HEK293 (cell line): ENCODE measurements around the gene FADS6.

Source experiments
- CTCF ChIA-PET: fragments of 350-600 bp; formaldehyde crosslinking; extraction: SDS; loops from one replicate; lab custom pipeline; 2021; ENCODE audit warnings: antibody characterized with exemption; lab: Yijun Ruan, JAX
- POLR2A ChIA-PET: fragments of 300-600 bp; formaldehyde crosslinking; extraction: SDS; loops from one replicate; lab custom pipeline; 2020; ENCODE audit warnings: antibody characterized with exemption, inconsistent platforms; lab: Yijun Ruan, JAX
- H3K27ac ChIP-seq: fragments of 200-500 bp; sonication (Bioruptor generic); 2 replicates; pipeline ENCODE4 v1.5.1; 2014; ENCODE audit warnings: low read depth, low read length, control low read depth, inconsistent platforms; ENCODE audit errors: extremely low read depth
- H3K36me3 ChIP-seq, 2 experiments: fragments of 200-500 bp in 1 of 2; sonication (Bioruptor generic) in 1 of 2; 1 replicate in 1 of 2; 2 replicates in 1 of 2; pipeline ENCODE4 v1.5.1; 2014 to 2017; ENCODE audit warnings: inconsistent platforms in 2 of 2, low read length in 2 of 2; ENCODE audit not compliant: control insufficient read depth in 2 of 2, insufficient read depth in 1 of 2
- H3K4me1 ChIP-seq: fragments of 200-500 bp; sonication (Bioruptor generic); 2 replicates; pipeline ENCODE4 v1.5.1; 2014; ENCODE audit warnings: mild to moderate bottlenecking, low read length, inconsistent platforms; ENCODE audit not compliant: control insufficient read depth, insufficient read depth
- H3K4me3 ChIP-seq: 2 replicates; pipeline ENCODE4 v1.5.1; 2011; ENCODE audit warnings: low read depth, mild to moderate bottlenecking, control low read depth, low read length, moderate library complexity
- H3K9me3 ChIP-seq: fragments of 200-500 bp; sonication (Bioruptor generic); 2 replicates; pipeline ENCODE4 v1.5.1; 2014; ENCODE audit warnings: low read depth, low read length, inconsistent platforms; ENCODE audit not compliant: control insufficient read depth, insufficient read depth
- GLIS2 ChIP-seq: fragments of 450-650 bp; formaldehyde crosslinking; IDR thresholded peaks from 2 replicates; pipeline ENCODE4 v1.5.1; 2016; ENCODE audit warnings: missing biosample characterization, missing genetic modification characterization
- MEIS1 ChIP-seq: sonication (generic); formaldehyde crosslinking; IDR thresholded peaks from 2 replicates; pipeline ENCODE4 v1.8.1; 2022; ENCODE audit warnings: missing genetic modification reagents, mild to moderate bottlenecking, borderline replicate concordance
- SALL2 ChIP-seq: fragments of 450-650 bp; formaldehyde crosslinking; IDR thresholded peaks from 2 replicates; pipeline ENCODE4 v1.5.0; 2017; ENCODE audit warnings: missing biosample characterization, mild to moderate bottlenecking, missing genetic modification characterization, borderline replicate concordance
- ZFP3 ChIP-seq: fragments of 450-650 bp; formaldehyde crosslinking; IDR thresholded peaks from 2 replicates; pipeline ENCODE4 v1.5.1; 2016; ENCODE audit warnings: low read depth, missing biosample characterization, missing genetic modification characterization
- ZFP41 ChIP-seq: fragments of 450-650 bp; formaldehyde crosslinking; IDR thresholded peaks from 2 replicates; pipeline ENCODE4 v1.5.1; 2016; ENCODE audit warnings: missing biosample characterization, missing genetic modification characterization, borderline replicate concordance
- ZIC2 ChIP-seq: fragments of 450-650 bp; formaldehyde crosslinking; IDR thresholded peaks from 2 replicates; pipeline ENCODE4 v1.5.1; 2016; ENCODE audit warnings: missing biosample characterization, missing genetic modification characterization
- ZNF114 ChIP-seq: fragments of 450-650 bp; formaldehyde crosslinking; IDR thresholded peaks from 2 replicates; pipeline ENCODE4 v1.5.0; 2017; ENCODE audit warnings: missing biosample characterization, missing genetic modification characterization
- ZNF184 ChIP-seq: fragments of 450-650 bp; IDR thresholded peaks from 2 replicates; pipeline ENCODE4 v1.5.1; 2018; ENCODE audit warnings: missing biosample characterization, mild to moderate bottlenecking, missing genetic modification characterization
- ZNF311 ChIP-seq: fragments of 450-650 bp; formaldehyde crosslinking; IDR thresholded peaks from 2 replicates; pipeline ENCODE4 v1.5.1; 2017; ENCODE audit warnings: missing biosample characterization, missing genetic modification characterization, borderline replicate concordance
- ZNF324 ChIP-seq: fragments of 450-650 bp; formaldehyde crosslinking; IDR thresholded peaks from 2 replicates; pipeline ENCODE4 v1.5.1; 2016; ENCODE audit warnings: missing biosample characterization, missing genetic modification characterization
- ZNF510 ChIP-seq: fragments of 450-650 bp; formaldehyde crosslinking; IDR thresholded peaks from 2 replicates; pipeline ENCODE4 v1.5.1; 2018; ENCODE audit warnings: mild to moderate bottlenecking, missing genetic modification characterization, missing biosample characterization; ENCODE audit not compliant: insufficient replicate concordance
- ZNF521 ChIP-seq: fragments of 450-650 bp; formaldehyde crosslinking; IDR thresholded peaks from 2 replicates; pipeline ENCODE4 v1.5.1; 2017; ENCODE audit warnings: missing biosample characterization, mild to moderate bottlenecking, missing genetic modification characterization
- ZNF600 ChIP-seq: fragments of 450-650 bp; formaldehyde crosslinking; IDR thresholded peaks from 2 replicates; pipeline ENCODE4 v1.5.1; 2016; ENCODE audit warnings: missing biosample characterization, missing genetic modification characterization
- ZNF791 ChIP-seq: fragments of 450-650 bp; formaldehyde crosslinking; IDR thresholded peaks from 2 replicates; pipeline ENCODE4 v1.5.1; 2016; ENCODE audit warnings: missing biosample characterization, missing genetic modification characterization
- ZNF843 ChIP-seq: fragments of 450-650 bp; formaldehyde crosslinking; IDR thresholded peaks from 2 replicates; pipeline ENCODE4 v1.5.1; 2016; ENCODE audit warnings: missing biosample characterization, missing genetic modification characterization
- TF ChIP-seq, protein P1 (sequence below): fragments of 450-650 bp; formaldehyde crosslinking; IDR thresholded peaks from 2 replicates; pipeline ENCODE4 v1.5.1; 2016; ENCODE audit warnings: missing biosample characterization, missing genetic modification characterization
- TF ChIP-seq, protein P2 (sequence below): fragments of 450-650 bp; formaldehyde crosslinking; IDR thresholded peaks from 2 replicates; pipeline ENCODE4 v1.5.1; 2016; ENCODE audit warnings: missing biosample characterization, missing genetic modification characterization
- TF ChIP-seq, protein P3 (sequence below): fragments of 450-650 bp; formaldehyde crosslinking; IDR thresholded peaks from 2 replicates; pipeline ENCODE4 v1.5.1; 2016; ENCODE audit warnings: missing biosample characterization, missing genetic modification characterization, low read depth
- TF ChIP-seq, protein P4 (sequence below): fragments of 450-650 bp; formaldehyde crosslinking; IDR thresholded peaks from 2 replicates; pipeline ENCODE4 v1.5.1; 2016; ENCODE audit warnings: missing biosample characterization, missing genetic modification characterization
- TF ChIP-seq, protein P5 (sequence below): fragments of 450-650 bp; formaldehyde crosslinking; IDR thresholded peaks from 2 replicates; pipeline ENCODE4 v1.5.1; 2017; ENCODE audit warnings: missing biosample characterization, missing genetic modification characterization

FADS6 gene

DNA sequence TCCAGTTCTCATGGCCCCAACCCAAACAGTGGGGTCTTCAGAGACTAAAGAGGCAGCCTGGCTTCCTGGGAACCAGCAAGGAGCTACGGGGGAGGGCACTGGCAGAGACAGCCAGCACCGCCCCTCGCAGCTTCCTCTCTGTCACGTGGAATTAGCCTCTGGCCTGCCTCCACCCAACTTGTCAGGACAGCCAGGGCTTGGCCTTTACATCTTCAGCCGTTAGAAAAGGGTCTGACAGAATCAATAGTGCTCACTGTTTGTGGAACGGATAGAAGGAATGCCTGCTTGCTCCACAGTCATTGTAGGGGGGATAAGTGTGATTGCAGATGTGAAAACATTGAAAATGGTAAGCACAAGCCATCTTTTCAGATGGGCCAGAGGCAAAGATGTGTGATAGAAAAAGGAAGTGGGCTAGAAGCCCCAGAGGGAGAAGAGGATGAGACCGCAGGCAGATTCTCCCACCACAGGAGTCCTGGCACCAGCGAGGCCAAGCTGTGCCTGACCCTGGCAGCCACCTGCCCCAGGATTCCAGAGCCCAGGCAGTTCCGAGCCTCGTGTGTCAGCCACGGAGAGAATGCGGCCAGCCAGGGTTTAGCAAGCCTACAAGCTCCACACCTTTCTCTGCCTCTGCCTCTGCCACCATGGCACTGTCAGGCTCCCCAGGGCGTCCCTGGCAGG lies 52.3 kb downstream of the FADS6 start:
- Histone ChIP-seq H3K36me3 (peaks cover 0 to 13% of the 10 kb centered on the region in 2 experiments; a peak in 1 of 3 replicates), H3K4me3 (no peak overlapping the region), H3K27ac (no peak overlapping the region), H3K4me1 (0 out of 2 replicates have a peak, but pooled peaks cover 3% of the 10 kb centered on the region), H3K9me3 (no peaks in the 10 kb centered on the region)
- POLR2A ChIA-PET: interaction anchor here (1.0 to 2.0 kb wide), 2 partner anchors 11 to 32 kb away, joined by 3 to 9 read pairs; partner anchors contain the start of gene FDXR
- TF ChIP-seq, protein P1, sequence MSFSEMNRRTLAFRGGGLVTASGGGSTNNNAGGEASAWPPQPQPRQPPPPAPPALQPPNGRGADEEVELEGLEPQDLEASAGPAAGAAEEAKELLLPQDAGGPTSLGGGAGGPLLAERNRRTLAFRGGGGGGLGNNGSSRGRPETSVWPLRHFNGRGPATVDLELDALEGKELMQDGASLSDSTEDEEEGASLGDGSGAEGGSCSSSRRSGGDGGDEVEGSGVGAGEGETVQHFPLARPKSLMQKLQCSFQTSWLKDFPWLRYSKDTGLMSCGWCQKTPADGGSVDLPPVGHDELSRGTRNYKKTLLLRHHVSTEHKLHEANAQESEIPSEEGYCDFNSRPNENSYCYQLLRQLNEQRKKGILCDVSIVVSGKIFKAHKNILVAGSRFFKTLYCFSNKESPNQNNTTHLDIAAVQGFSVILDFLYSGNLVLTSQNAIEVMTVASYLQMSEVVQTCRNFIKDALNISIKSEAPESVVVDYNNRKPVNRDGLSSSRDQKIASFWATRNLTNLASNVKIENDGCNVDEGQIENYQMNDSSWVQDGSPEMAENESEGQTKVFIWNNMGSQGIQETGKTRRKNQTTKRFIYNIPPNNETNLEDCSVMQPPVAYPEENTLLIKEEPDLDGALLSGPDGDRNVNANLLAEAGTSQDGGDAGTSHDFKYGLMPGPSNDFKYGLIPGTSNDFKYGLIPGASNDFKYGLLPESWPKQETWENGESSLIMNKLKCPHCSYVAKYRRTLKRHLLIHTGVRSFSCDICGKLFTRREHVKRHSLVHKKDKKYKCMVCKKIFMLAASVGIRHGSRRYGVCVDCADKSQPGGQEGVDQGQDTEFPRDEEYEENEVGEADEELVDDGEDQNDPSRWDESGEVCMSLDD: no peak
- TF ChIP-seq, protein P2, sequence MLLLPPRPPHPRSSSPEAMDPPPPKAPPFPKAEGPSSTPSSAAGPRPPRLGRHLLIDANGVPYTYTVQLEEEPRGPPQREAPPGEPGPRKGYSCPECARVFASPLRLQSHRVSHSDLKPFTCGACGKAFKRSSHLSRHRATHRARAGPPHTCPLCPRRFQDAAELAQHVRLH (tag by site-specific recombination): no peak
- TF ChIP-seq ZFP3 (tag by site-specific recombination) (no peak), SALL2 (tag by site-specific recombination) (no peak), ZNF521 (tag by site-specific recombination) (no peak), ZNF311 (no peak), ZNF114 (tag by site-specific recombination) (no peak), ZFP41 (no peak), ZNF324 (tag by site-specific recombination) (no peak)
- TF ChIP-seq, protein P3, sequence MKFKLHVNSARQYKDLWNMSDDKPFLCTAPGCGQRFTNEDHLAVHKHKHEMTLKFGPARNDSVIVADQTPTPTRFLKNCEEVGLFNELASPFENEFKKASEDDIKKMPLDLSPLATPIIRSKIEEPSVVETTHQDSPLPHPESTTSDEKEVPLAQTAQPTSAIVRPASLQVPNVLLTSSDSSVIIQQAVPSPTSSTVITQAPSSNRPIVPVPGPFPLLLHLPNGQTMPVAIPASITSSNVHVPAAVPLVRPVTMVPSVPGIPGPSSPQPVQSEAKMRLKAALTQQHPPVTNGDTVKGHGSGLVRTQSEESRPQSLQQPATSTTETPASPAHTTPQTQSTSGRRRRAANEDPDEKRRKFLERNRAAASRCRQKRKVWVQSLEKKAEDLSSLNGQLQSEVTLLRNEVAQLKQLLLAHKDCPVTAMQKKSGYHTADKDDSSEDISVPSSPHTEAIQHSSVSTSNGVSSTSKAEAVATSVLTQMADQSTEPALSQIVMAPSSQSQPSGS (tag by site-specific recombination): no peak
- TF ChIP-seq, protein P4, sequence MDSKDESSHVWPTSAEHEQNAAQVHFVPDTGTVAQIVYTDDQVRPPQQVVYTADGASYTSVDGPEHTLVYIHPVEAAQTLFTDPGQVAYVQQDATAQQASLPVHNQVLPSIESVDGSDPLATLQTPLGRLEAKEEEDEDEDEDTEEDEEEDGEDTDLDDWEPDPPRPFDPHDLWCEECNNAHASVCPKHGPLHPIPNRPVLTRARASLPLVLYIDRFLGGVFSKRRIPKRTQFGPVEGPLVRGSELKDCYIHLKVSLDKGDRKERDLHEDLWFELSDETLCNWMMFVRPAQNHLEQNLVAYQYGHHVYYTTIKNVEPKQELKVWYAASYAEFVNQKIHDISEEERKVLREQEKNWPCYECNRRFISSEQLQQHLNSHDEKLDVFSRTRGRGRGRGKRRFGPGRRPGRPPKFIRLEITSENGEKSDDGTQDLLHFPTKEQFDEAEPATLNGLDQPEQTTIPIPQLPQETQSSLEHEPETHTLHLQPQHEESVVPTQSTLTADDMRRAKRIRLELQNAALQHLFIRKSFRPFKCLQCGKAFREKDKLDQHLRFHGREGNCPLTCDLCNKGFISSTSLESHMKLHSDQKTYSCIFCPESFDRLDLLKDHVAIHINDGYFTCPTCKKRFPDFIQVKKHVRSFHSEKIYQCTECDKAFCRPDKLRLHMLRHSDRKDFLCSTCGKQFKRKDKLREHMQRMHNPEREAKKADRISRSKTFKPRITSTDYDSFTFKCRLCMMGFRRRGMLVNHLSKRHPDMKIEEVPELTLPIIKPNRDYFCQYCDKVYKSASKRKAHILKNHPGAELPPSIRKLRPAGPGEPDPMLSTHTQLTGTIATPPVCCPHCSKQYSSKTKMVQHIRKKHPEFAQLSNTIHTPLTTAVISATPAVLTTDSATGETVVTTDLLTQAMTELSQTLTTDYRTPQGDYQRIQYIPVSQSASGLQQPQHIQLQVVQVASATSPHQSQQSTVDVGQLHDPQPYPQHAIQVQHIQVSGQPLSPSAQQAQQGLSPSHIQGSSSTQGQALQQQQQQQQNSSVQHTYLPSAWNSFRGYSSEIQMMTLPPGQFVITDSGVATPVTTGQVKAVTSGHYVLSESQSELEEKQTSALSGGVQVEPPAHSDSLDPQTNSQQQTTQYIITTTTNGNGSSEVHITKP: no peak
- CTCF ChIA-PET: interaction anchor here (0.6 to 19.0 kb wide), 3 partner anchors 22 to 285 kb away, joined by 3 to 239 read pairs (median 9); partner anchors contain the start of gene GRIN2C

DNA sequence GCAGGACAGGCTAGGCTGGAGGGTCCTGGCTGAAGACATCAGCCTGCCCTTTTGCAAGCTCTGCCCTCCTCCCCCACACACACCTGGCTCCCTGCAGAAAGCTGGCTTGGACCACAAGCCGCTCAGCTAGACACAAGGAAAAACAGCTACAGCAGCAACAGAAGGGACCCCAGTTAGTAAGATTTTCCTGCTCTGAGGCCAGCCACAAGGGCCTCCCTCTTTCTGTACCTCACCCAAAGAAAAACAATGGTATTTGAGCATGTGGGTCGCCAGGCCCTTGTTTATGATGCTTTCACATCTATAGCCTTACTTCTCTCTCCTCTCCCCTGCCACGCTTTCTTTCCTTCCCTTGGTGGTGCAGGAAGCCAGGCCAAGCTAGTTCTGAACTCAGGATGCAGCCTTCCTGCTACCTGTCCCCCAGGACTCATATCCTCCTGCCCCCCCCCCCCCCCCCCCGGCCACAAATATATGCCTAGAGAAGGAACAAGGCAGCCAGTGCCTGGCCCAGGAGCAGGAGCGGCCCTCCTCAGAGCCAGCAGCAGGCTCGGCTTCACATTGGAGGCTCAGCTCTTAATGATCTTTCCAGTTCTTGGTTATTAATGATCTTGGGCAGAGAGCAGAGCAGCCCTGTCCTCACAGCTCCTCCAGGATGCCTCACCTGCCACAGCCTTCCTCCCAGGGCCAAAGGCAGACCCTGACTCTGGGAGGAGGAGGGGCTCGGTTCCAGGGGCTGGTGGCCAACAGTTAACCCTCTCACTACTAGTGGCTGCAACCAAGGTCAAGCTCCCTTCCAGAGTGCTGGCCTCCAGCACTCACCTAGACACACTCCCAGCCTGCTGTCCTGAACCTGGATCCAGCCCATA lies 53.2 kb downstream of the FADS6 start:
- Histone ChIP-seq H3K36me3 (peaks cover 0 to 17% of the 10 kb centered on the region in 2 experiments; a peak in 1 of 3 replicates), H3K4me1 (0 out of 2 replicates have a peak, but pooled peaks cover 3% of the 10 kb centered on the region), H3K27ac (no peak overlapping the region), H3K4me3 (no peak overlapping the region), H3K9me3 (no peaks in the 10 kb centered on the region)
- CTCF ChIA-PET: interaction anchor here (0.6 to 19.0 kb wide), 3 partner anchors 23 to 49 kb away, joined by 3 to 239 read pairs (median 9); partner anchors contain the start of gene GRIN2C
- no peak for TF ChIP-seq ZIC2 (tag by site-specific recombination)
- TF ChIP-seq GLIS2 (tag by site-specific recombination): no peak
- no peak for TF ChIP-seq ZNF791 (tag by site-specific recombination)
- TF ChIP-seq ZNF184 (tag by site-specific recombination): no peak
- TF ChIP-seq MEIS1 (CRISPR knock-in tag): no peak
- TF ChIP-seq, protein P5, sequence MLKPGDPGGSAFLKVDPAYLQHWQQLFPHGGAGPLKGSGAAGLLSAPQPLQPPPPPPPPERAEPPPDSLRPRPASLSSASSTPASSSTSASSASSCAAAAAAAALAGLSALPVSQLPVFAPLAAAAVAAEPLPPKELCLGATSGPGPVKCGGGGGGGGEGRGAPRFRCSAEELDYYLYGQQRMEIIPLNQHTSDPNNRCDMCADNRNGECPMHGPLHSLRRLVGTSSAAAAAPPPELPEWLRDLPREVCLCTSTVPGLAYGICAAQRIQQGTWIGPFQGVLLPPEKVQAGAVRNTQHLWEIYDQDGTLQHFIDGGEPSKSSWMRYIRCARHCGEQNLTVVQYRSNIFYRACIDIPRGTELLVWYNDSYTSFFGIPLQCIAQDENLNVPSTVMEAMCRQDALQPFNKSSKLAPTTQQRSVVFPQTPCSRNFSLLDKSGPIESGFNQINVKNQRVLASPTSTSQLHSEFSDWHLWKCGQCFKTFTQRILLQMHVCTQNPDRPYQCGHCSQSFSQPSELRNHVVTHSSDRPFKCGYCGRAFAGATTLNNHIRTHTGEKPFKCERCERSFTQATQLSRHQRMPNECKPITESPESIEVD (tag by site-specific recombination): no peak
- TF ChIP-seq ZNF510 (tag by site-specific recombination): no peak
- no peak for TF ChIP-seq ZNF600 (tag by site-specific recombination)
- no peak for TF ChIP-seq ZNF843 (tag by site-specific recombination)
- POLR2A ChIA-PET: interaction anchor here (0.9 to 2.0 kb wide), 4 partner anchors 12 to 33 kb away, joined by 3 to 9 read pairs (median 3); partner anchors contain the start of gene FDXR
